ENCODE results near the gene ZC3H4. TPM values are rescaled to one million over a fixed set of nuclear protein-coding genes. Genes with fewer than 3 reads are reported as not detected.

ZC3H4 gene
- total and polyA plus RNA-seq, 2 donors (not counting 3 experiments of a cell fraction or from before 2014, with no cell fraction given), result 6.2 to 63.9 TPM

DNA sequence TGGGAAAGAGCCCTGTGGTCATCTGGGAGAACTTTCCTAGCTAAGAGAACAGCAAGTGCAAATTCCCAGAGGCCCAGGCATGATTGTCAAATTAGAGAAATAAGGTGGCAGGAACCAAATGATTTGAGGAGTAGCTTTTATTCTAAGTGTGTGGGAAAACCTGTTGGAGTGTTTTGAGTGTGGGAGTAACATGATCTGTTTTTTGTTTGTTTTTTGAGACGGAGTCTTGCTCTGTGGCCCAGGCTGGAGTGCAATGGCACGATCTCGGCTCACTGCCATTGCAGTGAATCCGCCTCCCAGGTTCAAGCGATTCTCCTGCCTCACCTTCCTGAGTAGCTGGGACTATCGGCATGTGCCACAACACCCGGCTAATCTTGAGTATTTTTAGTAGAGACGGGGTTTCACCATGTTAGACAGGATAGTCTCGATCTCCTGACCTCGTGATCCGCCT lies 19.5 kb upstream of the ZC3H4 start:
- Histone ChIP-seq H3K4me3 (replicated peaks in 1 of 3; ENCODE audit: insufficient read depth in 1 of 3, low read depth in 1 of 3, low read length in 3 of 3) (no peak overlapping the region), H3K4me1 (ENCODE audit: control insufficient read depth, extremely low read depth, insufficient read depth, low read length) (peaks cover 30% of the 10 kb centered on the region), H3K36me3 (ENCODE audit: control insufficient read depth in 2 of 2, extremely low read depth in 1 of 2, insufficient read depth in 2 of 2, low read length in 2 of 2) (no peaks in the 10 kb centered on the region), H3K9me3 (replicated peaks; ENCODE audit: control insufficient read depth, insufficient read depth, low read length) (no peaks in the 10 kb centered on the region), H4K20me1 (replicated peaks; ENCODE audit: control insufficient read depth, extremely low read depth, insufficient read depth, low read length) (no peaks in the 10 kb centered on the region), H3K27ac (ENCODE audit: insufficient read depth, low read depth, low read length) (no peak overlapping the region), H3K79me2 (ENCODE audit: control insufficient read depth, insufficient read depth, low read length) (peaks cover 72% of the 10 kb centered on the region), H3K27me3 (ENCODE audit: control insufficient read depth in 2 of 2, insufficient read depth in 2 of 2, low read length in 2 of 2) (no peaks in the 10 kb centered on the region), H3K4me2 (ENCODE audit: insufficient read depth, low read length) (no peak overlapping the region), H2AFZ (ENCODE audit: low read depth, low read length) (no peak overlapping the region), H3K9ac (replicated peaks; ENCODE audit: extremely low read depth, insufficient read depth, low read length) (no peak overlapping the region), H3K9me1 (replicated peaks; ENCODE audit: control insufficient read depth, extremely low read depth, insufficient read depth, low read length) (no peaks in the 10 kb centered on the region)
- TF ChIP-seq, protein P1, sequence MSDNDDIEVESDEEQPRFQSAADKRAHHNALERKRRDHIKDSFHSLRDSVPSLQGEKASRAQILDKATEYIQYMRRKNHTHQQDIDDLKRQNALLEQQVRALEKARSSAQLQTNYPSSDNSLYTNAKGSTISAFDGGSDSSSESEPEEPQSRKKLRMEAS (IDR thresholded peaks at IDR 0.05; ENCODE audit: insufficient read depth, insufficient read length), result no peak
- no peak for TF ChIP-seq JUN (IDR thresholded peaks at IDR 0.05; ENCODE audit: borderline replicate concordance, insufficient read depth, insufficient read length, low read depth)
- TF ChIP-seq POLR2AphosphoS5 (IDR thresholded peaks at IDR 0.05; ENCODE audit: insufficient read depth, low read depth, low read length), result no peak
- no peak for TF ChIP-seq GATA2 (IDR thresholded peaks at IDR 0.05; ENCODE audit: insufficient read depth, insufficient read length, low read depth, low read length)
- dilution Hi-C loops (cut with MboI; ENCODE audit: extremely low pct_ligation_motif_present, low sequenced_read_pairs) (no loop called here), intact Hi-C loops (cut with micrococcal nuclease) (loop anchor here (5.0 kb wide), 1 partner anchor 271 kb away; the partner anchor contains the start of gene ARHGAP35)
- POLR2A ChIA-PET, result interaction anchor here (0.8 kb wide), 1 partner anchor 129 kb away, joined by 4 read pairs; no protein-coding TSS in a partner anchor
- no peak for DNase-seq (ENCODE audit: low read depth, low spot score)
- no TSS peak for BruUV-seq (replicated peaks)
- no peak for FAIRE-seq
- CTCF ChIA-PET, result interaction anchor here (1.2 to 5.0 kb wide), 5 partner anchors 8 to 120 kb away, joined by 4 to 30 read pairs (median 6); no protein-coding TSS in a partner anchor

DNA sequence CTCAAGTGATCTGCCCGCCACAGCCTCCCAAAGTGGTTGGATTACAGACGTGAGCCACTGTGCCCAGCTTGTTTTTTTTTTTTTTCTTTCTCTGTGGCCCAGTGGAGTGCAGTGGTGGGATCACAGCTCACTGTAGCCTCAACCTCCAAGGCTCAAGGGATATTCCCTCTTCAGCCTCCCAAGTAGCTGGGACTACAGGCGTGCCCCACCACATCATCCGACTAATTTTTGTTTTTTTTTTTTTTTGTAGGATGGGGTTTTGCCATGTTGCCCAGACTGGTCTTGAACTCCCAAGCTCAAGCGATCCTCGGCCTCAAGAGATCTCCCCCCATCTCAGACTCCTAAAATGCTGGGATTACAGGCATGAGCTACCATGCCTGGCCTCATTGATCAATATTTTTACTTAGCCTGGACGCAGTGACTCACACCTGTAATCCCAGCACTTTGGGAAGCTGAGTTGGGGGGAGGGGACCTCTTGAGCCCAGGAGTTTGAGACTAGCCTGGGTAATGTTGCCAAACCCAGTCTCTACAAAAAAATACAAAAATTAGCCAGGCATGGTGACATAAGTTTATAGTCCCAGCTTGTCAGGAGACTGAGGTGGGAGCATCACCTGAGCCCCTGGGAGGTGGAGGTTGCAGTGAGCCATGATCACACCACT lies 18.7 kb upstream of the ZC3H4 start:
- Histone ChIP-seq H3K9ac (replicated peaks; ENCODE audit: extremely low read depth, insufficient read depth, low read length) (no peak overlapping the region), H3K4me3 (replicated peaks in 1 of 3; ENCODE audit: insufficient read depth in 1 of 3, low read depth in 1 of 3, low read length in 3 of 3) (peak overlapping the region in 1 of 3 experiments; percentile 82), H3K9me3 (replicated peaks; ENCODE audit: control insufficient read depth, insufficient read depth, low read length) (no peaks in the 10 kb centered on the region), H3K4me2 (ENCODE audit: insufficient read depth, low read length) (peak overlapping the region; percentile 74), H3K79me2 (ENCODE audit: control insufficient read depth, insufficient read depth, low read length) (peaks cover 65% of the 10 kb centered on the region), H4K20me1 (replicated peaks; ENCODE audit: control insufficient read depth, extremely low read depth, insufficient read depth, low read length) (no peaks in the 10 kb centered on the region), H2AFZ (ENCODE audit: low read depth, low read length) (no peak overlapping the region), H3K9me1 (replicated peaks; ENCODE audit: control insufficient read depth, extremely low read depth, insufficient read depth, low read length) (no peaks in the 10 kb centered on the region), H3K36me3 (ENCODE audit: control insufficient read depth in 2 of 2, extremely low read depth in 1 of 2, insufficient read depth in 2 of 2, low read length in 2 of 2) (no peaks in the 10 kb centered on the region), H3K27ac (ENCODE audit: insufficient read depth, low read depth, low read length) (no peak overlapping the region), H3K27me3 (ENCODE audit: control insufficient read depth in 2 of 2, insufficient read depth in 2 of 2, low read length in 2 of 2) (no peaks in the 10 kb centered on the region), H3K4me1 (ENCODE audit: control insufficient read depth, extremely low read depth, insufficient read depth, low read length) (peaks cover 30% of the 10 kb centered on the region)
- POLR2A ChIA-PET, result interaction anchor here (0.8 kb wide), 1 partner anchor 130 kb away, joined by 4 read pairs; no protein-coding TSS in a partner anchor
- CTCF ChIA-PET, result interaction anchor here (0.6 to 5.0 kb wide), 14 partner anchors 9 to 543 kb away, joined by 3 to 30 read pairs (median 6); partner anchors contain the start of gene ZC3H4
- intact Hi-C loops (cut with micrococcal nuclease), result loop anchor here (5.0 kb wide), 1 partner anchor 270 kb away; the partner anchor contains the start of gene ARHGAP35
- no TSS peak for BruUV-seq (replicated peaks)
- dilution Hi-C loops (cut with MboI; ENCODE audit: extremely low pct_ligation_motif_present, low sequenced_read_pairs), result no loop called here
- FAIRE-seq (peak; percentile 28), DNase-seq (ENCODE audit: low read depth, low spot score) (no peak)
- no peak for TF ChIP-seq EZH2 (IDR thresholded peaks at IDR 0.05; ENCODE audit: borderline replicate concordance, low read depth, low read length, severe bottlenecking)
